Tongue (tissue), 2 donors: ENCODE measurements around the gene DPP10. TPM values are rescaled to one million over a fixed set of nuclear protein-coding genes. Genes with fewer than 3 reads are reported as not detected.

Experiments
- DNase-seq: peaks from one replicate; pipeline ENCODE4 v3.0.0-alpha.2; 2015
- total RNA-seq: library from RNA; depleted of rRNA; stranded (reverse); fragments of >200 nt; gene quantifications from one replicate; pipeline ENCODE4 v1.2.3, GENCODE V29; 2014

DPP10 gene
- total RNA-seq, 1 donor from 2014 or later, result 2.5 TPM

DNA sequence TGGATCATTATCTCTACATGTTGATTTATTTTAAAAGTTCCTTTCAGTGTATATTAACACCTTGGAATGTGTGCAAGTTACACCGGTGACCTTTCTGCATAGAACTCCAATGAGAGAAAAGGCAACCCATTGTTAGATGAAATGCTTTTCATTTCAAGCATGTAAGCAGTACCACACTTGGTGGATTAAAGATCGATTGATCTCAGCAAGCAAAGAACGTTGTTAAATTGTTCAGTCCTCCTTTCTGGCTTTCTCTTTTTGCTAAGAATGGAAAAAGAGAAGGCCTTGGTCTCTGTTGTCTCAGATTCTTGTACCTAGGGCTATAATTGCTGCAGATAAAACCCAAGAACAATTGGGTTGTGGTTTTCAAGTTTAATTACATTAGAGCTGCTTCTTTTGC is 843.0 kb downstream of the DPP10 start:
- DNase-seq, result no peak

- DNase-seq, result no peak
Measured at GRCh38 chr2:115290478-115290877, 848.0 kb downstream of the DPP10 start.

DNA sequence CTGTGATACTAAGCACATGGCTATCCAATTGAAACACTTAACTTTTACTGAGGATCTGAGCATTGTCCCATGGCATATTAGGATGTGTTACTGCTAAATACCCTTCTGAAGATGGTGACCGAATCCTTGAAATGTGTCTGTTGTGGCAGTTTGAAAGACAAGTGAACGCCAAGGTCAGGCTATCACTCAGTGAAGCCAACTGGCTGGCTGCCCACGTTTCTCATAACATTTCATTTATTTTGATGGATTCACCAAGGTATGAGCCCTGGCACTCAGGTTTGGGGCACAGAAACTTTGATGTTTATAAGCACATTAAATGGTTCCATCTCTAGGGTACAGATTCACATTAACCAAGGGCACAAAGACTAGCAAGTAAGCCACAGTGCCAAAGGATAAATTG is 850.3 kb downstream of the DPP10 start:
- DNase-seq, result no peak

DNA sequence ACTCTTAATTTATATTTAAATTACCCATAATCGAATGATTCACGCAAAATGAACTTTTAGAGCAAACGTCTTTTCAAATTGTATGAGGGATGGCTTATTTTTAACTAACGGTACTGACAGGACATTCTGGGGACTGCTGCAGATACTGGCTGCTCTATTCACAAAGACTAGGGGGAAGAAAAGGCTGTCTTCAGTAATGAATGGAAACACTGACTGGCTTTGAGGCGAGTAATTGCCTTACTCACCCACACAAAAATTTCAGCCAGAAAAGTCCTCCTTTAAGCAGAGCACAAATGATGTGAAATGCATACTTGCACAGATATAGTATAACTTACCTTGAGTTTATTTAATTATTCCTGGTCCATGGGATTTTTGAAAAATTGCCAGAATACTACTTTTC is 852.6 kb downstream of the DPP10 start:
- DNase-seq, result peak; percentile 2

- no peak for DNase-seq
Measured at GRCh38 chr2:115297056-115297455, 854.6 kb downstream of the DPP10 start.

GRCh38 chr2:115299199-115299598 is 856.8 kb downstream of the DPP10 start:
- no peak for DNase-seq

- no peak for DNase-seq
Measured at GRCh38 chr2:115305712-115306111, 863.3 kb downstream of the DPP10 start.

GRCh38 chr2:115314119-115314518 is 871.7 kb downstream of the DPP10 start:
- no peak for DNase-seq

GRCh38 chr2:115327061-115327460 is 884.6 kb downstream of the DPP10 start:
- DNase-seq, result no peak

- DNase-seq, result no peak
Measured at GRCh38 chr2:115359550-115359949, 917.1 kb downstream of the DPP10 start.

- DNase-seq, result no peak
Measured at GRCh38 chr2:115364093-115364492, 921.7 kb downstream of the DPP10 start.

DNA sequence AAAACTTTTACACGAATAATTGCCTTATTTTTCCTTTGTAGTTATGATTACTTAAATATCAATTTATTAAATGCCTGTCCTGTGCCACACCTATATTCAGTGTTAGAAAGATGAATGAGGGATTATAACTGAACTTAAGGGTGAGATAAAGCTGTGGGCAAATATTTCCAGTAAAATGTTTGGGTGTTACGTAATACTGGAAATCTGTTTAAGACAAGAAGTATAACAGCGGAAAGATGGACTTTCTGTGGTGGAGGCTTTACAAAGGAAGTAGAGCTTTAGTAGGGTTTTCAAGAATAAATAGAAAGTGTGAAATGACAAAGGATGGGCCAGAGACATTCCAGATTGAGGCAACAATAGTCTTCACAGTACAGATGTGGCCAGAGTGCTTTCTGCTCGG is 927.0 kb downstream of the DPP10 start:
- DNase-seq, result no peak

DNA sequence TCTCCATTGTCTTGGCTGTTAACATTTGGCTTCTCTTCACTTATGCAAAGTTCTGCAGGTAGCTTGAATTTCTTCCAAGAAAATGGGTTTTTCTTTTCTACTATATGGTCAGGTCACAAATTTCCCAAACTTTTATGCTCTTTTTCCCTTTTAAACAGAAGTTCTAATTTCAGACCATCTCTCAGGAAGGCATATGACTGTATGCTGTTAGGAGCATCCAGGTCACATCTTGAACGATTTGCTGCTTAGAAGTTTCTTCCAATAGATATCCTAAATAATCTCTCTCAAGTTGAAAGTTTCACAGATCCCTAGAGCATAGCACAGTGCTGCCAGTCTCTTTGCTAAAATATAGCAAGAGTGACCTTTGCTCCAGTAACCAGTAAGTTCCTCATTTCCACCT is 932.5 kb downstream of the DPP10 start:
- no peak for DNase-seq

- DNase-seq, result no peak
Measured at GRCh38 chr2:115384399-115384798, 942.0 kb downstream of the DPP10 start.

DNA sequence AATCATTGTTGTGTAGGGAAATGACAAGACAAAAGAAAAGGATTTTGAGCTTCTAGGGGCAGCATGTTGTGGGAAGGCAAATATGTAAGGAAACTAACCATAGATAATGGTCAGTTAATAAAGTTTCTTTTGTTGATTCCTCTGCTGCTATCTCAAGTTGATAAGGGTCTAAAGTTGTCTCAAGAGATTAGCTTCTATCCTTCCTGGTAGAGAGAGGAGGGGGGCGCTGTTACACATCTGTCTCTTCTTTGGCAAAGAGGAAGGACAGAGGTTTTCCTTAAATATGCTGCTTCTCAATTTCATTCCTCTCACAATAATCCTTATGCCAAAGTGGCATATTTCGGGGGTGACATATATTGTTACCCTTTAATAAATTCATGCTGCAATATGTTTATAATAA is 944.0 kb downstream of the DPP10 start:
- no peak for DNase-seq

GRCh38 chr2:115389024-115389423 is 946.6 kb downstream of the DPP10 start:
- DNase-seq, result no peak

DNA sequence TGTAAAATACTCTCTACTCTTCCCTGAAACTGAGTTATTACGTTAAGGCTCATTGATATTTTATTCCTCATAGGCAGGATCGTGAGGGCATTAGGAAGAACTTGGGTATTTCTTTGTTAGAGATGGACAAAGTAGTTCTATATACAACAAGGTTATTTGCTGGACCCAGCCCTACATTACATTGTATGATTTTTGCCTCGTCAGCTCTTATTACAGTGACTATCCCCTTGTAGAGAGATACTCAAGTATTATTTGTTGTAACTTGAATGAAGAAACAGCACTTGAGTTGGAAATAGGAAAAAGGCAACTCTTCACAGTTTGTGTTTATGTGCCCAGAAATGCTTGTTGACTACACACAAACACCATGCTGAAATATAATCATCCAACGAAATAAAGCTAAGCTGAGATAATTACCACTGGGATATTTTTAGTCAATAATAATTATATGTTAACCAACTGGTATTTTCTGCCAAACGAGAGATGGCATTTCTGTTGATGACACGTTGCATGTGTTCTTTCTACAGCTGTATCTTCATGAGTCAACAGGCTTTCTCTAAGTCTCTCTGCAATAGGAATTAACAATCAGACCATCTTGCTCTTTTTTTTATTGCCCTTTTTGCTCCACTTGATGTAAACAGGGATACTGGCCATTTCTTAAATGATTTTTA is 947.6 kb downstream of the DPP10 start:
- DNase-seq, result no peak

GRCh38 chr2:115396579-115396978 is 954.1 kb downstream of the DPP10 start:
- no peak for DNase-seq

GRCh38 chr2:115400940-115401339 is 958.5 kb downstream of the DPP10 start:
- no peak for DNase-seq

DNA sequence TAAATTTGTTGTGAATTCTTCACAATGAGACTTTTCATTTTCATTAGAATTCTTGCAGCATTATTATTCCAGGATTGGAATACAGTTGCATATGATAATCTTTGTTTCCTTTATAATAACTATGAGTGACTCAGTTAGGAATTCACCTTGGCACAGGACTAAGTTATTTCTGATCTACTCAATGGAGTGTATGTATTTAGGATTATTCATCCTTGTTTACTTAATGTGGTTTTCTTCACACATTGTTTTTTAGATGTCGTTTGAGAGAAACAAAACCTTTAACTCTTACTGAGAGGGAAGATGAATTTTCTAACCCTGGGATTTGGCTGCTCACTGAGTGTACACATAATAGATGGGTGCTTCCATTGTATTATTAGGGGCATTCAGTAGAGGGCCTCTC is 970.1 kb downstream of the DPP10 start:
- no peak for DNase-seq

GRCh38 chr2:115413791-115414190 is 971.4 kb downstream of the DPP10 start:
- DNase-seq, result no peak

DNA sequence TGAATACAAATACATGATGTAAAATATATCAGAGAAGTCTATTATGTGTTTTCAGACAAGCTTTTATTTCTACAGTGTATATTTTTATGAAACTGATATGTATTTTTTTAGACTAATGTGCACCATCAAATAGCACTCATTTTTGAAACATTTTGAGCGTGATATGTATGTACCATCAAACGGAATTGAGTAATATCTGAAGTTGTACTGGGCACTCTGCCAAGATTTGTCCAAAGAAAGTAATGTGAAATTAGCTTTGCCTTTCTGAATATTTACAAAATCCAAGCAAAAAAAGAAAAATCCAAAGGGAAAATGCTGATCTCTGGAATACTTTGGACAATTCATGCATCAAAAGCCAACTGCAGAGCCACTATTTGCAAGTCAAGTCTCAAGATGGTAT is 972.0 kb downstream of the DPP10 start:
- DNase-seq, result no peak

DNA sequence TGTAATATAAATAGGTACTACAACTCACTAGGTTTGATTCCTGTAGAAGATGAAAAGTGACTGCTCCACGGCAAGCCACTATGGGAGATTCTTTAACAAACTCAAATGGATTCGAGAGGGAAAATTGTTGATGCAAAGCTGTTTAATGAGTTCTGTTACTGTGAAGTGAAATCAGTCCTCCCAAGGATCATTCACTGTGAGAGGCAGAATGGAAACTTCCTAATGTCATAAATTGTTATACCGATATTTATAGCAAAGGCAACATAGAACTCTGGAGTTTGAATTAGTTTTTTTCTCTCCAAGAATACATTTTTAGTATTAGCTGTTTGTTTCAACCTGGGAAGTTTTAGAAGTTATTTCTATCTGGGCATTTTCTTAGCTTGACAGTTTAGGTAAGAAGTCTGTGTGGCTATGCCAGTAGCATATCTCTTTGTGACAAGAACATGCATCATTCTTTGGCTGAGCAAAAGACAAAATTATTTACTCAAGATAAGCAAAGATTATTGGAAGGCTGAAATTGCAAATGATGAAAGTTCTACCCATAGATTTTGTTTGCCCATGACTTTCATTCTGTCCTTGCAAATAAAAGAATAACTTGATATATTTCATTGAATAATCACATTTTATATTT is 979.7 kb downstream of the DPP10 start:
- no peak for DNase-seq

DNA sequence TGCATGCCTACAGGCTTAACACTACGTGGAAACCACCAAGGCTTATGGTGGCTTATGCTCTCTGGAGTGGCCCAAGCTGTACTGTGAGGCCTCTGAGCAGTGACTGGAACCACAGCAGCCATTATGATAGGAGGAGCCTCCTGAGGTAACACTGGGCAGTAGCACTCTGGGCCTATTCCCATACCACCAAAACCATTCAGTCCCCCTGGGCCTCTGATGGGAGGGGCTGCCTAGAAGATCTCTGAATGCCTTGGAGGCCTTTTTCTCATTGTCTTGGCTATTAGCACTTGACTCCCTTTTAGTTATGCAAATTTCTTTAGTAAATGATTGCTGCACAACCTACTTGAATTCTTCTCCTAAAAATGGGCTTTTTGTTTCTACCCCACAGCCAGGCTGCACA is 985.0 kb downstream of the DPP10 start:
- DNase-seq, result no peak
